ENCODE data around the gene STAT3.
"Not testable (repeated sequence)": the region's sequence is repeated elsewhere in the genome, so short reads cannot be mapped to it uniquely, and the experiment has no call there.

Gene STAT3

DNA sequence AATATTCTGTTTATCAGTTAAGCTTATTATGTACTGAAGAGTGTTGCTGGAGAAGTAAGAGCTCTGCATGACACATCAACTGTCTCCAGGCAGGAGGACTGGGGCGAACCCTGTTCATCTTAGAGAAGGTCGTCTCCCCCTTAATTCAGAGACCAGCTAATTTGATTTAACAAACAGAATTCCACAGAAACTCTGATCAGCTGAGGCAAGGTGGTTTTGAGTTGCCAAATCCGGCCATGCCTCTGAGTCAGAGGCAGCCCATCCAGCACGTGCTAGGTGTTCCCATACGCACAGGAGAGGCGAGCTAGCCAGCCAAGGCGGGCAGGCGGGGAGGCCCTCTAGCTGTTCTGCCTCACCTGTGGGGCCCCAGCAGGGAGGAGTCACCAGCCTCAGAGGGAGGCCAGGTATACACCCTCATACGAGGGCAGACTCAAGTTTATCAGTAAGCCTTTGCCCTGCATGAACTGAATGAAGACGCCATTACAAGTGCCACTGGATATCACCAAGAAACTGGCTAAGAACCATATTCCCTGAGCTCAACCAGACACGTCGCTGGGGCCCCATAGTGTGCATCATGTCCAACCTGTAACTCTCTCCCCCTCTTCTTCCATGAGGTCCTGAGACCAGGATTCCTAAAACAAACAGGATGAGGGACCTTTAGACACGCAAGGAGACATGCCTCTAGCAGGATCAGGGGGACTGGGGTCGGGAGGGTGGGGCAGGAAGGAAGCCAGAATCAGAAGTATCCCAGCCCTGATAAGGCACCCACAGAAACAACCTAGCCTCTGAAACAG lies 74.3 kb downstream of the STAT3 start:
- no peak for DNase-seq (ENCODE audit: low read depth)

DNA sequence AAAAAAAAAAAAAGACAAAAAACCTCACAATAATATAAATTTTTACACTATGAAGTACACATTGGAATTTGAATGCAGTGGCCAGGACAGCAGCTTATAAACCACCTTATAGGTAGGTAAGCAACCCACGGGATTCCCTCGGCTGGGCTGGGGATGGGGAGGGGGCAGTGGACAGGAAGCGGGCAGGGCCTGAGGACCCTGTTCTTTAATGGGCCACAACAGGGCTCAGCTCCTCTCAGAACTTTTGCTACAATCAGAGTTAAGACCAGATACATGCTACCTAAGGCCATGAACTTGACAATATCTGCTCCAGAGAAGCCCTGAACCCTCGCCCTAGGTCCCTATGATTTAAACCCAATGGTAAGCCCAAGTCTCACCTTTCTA lies 74.9 kb downstream of the STAT3 start:
- DNase-seq (ENCODE audit: low read depth): no peak

DNA sequence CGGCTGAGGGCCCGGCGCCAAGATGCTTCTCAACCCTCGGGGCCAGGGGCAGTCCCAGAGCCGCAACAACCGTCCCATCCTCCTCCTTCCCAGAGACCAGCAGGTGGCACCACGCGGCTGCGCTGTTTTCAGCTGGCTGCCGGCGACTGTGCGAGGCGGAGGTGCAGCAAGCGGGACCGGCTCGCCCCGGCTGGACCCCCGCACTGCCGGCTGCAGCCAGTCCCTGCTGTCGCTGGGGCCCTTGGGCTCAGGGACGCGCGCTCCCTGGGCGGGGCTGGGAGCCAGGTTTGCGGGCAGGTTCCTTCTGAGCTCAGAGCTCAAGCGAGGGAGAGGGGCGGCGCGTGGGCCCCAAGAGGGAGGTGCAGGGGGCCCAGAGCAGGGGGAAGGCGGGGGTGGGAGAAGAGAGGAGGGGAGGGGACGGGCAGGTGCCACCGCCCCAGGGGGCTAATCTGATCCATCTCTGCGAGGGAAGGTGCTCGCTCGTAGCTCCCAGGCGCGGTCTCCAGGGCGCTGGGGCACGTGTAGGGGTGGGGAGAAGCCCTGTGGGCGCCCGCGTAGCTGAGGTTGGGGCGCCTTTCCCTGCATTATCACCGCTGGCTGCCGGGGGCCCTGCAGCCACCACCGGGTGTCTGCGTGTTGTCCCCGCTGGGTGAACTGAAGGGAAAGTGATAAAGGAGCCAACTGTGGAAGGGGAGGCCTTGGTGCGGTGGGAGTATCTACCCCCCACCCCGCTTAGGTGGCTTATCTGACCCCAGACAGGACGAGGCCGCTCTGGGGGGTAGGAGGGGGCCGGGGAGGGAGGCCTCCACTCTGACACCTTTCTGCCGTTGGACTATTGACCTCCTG lies 75.7 kb downstream of the STAT3 start:
- peak; percentile 49 for DNase-seq (ENCODE audit: low read depth)

DNA sequence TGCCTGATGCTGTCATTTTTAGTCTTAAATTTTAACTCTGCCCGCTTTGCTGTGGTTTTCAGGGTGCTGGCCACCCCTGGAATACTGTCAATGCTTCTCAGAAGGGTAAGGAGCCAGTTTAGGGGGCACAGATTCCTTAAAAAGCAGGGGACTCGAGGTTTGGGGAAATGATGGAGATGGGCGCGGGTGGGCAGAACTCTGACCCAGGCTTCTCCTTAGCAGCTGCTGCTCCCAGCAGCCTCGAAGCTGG lies 76.3 kb downstream of the STAT3 start:
- no peak for DNase-seq (ENCODE audit: low read depth)

DNA sequence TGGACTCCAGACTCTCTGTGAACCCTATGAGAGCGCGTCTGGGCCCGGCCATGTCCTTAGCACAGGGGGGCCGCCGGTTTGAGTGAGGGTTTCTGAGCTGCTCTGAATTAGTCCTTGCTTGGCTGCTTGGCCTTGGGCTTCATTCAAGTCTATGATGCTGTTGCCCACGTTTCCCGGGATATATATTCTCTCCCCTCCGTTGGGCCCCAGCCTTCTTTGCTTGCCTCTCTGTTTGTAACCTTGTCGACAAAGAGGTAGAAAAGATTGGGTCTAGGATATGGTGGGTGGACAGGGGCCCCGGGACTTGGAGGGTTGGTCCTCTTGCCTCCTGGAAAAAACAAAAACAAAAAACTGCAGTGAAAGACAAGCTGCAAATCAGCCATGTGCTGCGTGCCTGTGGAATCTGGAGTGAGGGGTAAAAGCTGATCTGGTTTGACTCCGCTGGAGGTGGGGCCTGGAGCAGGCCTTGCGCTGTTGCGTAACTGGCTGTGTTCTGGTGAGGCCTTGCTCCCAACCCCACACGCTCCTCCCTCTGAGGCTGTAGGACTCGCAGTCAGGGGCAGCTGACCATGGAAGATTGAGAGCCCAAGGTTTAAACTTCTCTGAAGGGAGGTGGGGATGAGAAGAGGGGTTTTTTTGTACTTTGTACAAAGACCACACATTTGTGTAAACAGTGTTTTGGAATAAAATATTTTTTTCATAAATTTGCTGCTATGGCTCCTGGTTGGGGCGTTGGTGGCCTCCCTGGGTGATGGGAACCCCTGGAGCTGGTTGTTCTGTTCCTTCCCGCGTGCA lies 76.8 kb downstream of the STAT3 start:
- DNase-seq (ENCODE audit: low read depth): no peak

DNA sequence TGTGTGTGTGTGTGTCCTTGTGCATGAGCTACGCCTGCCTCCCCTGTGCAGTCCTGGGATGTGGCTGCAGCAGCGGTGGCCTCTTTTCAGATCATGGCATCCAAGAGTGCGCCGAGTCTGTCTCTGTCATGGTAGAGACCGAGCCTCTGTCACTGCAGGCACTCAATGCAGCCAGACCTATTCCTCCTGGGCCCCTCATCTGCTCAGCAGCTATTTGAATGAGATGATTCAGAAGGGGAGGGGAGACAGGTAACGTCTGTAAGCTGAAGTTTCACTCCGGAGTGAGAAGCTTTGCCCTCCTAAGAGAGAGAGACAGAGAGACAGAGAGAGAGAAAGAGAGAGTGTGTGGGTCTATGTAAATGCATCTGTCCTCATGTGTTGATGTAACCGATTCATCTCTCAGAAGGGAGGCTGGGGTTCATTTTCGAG lies 77.4 kb downstream of the STAT3 start:
- DNase-seq (ENCODE audit: low read depth): no peak

DNA sequence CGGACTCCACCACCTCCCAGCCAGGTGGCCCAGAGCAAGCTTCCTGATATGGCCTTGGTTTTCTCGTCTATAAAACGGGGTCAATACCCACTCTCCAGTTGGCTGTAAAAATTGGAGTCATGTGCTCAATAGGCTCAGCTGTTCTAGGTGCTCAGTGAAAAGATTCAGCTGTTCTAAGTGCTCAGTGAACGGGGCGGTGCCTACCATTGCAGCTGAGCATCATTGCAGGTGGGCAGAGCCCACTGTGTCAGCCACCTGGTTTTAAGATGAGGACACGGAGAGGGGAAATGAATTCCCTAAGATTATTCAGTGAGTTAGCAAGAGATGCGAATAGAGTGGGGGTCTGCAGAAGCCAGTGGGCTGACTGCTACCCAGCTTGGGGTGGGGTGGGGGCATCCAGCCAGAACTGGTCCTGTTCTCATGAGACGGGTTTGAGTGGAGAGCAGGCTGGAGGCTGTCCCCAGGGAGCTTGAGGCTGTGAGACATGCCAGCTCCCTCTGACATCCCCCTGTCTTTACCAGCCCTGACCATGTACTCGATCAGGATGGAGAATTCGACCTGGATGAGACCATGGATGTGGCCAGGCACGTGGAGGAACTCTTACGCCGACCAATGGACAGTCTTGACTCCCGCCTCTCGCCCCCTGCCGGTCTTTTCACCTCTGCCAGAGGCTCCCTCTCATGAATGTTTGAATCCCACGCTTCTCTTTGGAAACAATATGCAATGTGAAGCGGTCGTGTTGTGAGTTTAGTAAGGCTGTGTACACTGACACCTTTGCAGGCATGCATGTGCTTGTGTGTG lies 78.1 kb downstream of the STAT3 start:
- DNase-seq (ENCODE audit: low read depth): no peak

DNA sequence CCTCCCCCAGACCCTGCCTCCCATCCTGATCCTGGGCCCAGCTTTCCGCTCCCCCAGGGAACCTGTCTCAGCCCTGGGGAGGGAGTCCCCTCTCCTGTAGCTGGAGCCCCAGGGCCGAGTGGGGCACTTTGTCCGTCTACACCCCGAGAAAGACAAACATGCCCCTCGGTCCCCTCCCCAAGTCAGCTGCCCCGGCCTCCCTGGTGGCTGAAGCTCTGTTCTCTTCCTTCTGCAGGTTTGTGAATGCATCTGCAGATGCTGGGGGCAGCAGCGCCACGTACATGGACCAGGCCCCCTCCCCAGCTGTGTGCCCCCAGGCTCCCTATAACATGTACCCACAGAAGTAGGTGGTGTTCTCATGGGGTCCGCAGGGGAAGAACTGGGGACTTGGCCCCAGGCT lies 79.1 kb downstream of the STAT3 start:
- no peak for DNase-seq (ENCODE audit: low read depth)

DNA sequence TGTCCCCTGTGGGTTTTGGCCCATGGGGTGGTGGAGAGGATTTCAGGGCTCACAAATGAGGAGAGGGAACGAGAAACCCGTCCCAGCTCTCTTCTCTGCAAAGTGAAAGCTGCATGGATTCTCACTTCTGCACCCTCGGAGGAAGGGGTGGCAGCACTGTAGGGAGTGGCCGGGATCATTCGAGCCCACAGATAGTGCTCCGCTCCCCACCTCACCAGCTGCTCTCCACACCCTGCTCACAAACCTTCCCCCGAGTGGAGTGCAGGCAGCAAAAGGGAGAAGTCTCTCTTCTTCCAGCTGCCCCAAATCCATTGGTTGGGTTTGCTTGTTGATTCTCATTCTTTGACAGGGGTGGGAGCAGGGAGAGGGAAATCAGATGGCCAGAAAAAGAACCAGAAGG lies 79.8 kb downstream of the STAT3 start:
- no peak for DNase-seq (ENCODE audit: low read depth)

DNA sequence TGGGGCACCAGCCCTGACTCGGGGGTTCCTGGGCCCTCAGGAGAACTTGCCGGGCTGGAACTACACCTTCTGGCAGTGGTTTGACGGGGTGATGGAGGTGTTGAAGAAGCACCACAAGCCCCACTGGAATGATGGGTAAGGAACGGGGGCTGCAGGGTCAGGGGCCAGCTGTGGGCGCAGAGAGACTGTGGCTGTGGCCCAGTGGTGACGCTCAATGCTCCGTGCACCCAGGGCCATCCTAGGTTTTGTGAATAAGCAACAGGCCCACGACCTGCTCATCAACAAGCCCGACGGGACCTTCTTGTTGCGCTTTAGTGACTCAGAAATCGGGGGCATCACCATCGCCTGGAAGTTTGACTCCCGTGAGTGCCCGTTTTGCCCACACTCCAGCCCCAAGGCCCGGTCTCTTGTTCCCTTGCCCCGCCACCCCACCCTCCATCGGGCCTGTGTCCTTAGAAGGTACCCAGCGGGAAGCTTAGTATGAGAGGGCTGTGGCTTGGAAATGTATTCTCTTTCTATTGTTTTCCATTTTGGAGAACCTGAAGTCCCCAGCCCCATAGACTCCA lies 80.8 kb downstream of the STAT3 start:
- DNase-seq (ENCODE audit: low read depth): no peak

DNA sequence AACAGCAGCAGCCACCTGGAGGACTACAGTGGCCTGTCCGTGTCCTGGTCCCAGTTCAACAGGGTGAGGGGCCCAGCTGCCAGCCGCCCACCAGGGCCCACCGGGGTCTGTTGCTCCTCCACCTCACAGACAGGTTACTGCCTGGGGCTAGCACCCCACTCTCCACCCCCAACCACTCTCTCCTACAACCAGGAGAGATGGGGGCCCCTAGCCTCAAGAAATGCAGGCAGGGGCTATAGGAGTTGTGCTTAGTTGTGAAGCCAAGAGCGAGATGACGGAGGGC lies 81.9 kb downstream of the STAT3 start:
- DNase-seq (ENCODE audit: low read depth): no peak

DNA sequence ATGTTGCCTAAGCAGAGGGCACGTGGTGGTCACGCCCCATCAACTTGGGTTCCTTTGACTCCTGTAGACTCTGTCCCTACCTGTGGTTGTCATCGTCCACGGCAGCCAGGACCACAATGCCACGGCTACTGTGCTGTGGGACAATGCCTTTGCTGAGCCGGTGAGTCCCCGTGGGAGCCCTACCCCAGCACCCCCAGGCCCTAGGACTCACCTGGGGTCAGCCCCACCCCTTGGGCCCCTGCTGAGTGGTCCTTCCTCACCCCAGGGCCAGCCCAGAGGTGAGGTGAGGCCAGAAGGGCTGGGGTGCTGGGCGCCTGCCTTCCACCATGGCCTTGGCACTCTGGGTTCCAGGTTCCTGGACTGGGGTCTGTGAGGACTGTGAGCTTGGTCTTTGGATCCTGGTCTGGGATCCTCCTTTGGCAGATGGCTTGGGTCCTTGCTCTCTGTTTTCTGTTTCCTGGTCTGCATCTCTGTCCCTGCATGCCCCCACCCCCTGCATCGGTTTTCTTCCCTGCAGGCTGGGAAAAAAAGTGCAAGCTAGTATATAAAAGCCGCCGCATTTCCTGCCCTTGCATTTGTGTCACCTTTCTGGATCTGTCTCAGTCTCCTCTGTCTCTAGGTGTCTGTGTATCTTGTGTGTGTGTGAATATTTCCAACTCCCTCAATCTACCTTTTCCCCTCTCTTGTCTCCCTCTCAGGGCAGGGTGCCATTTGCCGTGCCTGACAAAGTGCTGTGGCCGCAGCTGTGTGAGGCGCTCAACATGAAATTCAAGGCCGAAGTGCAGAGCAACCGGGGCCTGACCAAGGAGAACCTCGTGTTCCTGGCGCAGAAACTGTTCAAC lies 82.5 kb downstream of the STAT3 start:
- no peak for DNase-seq (ENCODE audit: low read depth)

DNA sequence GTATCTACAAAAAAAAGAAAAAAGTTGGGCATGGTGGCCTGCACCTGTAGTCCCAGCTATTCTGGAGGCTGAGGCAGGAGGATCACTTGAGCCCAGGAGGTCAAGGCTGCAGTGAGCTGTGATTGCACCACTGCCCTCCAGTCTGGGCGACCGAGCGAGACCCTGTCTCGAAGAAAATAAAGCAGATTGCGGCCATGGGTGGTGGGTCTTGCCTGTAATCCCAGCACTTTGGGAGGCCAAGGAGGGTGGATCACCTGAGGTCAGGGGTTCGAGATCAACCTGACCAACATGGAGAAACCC lies 83.3 kb downstream of the STAT3 start:
- not testable (repeated sequence) for DNase-seq (ENCODE audit: low read depth)

DNA sequence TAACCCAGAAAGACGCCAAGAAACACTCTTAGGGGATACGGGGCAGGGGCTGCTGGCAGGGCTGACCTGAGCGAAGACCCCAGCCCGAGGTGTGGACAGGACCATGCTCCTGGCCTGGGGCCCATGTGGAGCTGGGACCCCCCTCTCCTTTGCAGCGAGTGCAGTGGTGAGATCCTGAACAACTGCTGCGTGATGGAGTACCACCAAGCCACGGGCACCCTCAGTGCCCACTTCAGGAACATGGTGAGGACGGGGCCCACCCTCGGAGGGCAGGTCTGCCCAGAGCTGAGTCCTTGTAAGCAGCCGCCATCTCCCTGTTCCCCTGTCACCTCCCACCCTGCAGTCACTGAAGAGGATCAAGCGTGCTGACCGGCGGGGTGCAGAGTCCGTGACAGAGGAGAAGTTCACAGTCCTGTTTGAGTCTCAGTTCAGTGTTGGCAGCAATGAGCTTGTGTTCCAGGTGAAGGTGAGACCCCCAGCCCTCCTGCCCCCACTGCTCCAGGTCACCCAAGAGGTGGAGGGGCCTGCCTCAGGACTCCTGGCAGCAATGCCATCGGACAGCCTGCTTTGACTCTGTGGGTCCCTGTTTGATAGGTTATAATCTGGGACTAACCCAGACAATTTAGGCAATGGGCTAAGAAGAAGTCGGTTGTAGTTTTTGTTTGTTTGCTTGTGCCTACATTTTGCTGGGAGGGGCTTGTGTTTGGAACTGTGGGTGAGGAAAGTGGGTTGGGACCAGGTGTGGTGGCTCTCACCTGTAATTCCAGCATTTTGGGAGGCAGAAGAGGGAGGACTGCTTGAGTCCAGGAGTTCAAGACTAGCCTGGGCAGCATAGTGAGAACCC lies 83.8 kb downstream of the STAT3 start:
- no peak for DNase-seq (ENCODE audit: low read depth)

DNA sequence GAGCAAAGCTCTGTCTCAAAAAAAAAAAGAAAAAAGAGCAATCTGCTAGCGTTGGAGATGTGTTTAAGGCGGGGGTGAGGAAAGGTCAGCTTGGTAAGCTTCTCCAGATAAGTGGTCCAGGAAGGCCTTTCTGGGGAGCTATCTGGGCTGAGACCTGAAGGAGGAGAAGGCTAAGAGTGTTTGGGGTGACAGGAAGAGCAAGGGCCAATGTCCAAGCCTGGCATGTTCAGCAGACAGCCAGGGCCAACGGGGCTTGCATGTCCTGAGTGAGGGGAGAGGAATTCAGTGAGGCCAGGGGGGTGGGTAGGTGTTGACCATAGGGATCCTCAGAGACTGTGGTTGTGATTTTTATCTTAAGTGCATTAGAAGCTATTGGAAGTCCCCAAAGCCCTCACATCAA lies 84.5 kb downstream of the STAT3 start:
- no peak for DNase-seq (ENCODE audit: low read depth)

DNA sequence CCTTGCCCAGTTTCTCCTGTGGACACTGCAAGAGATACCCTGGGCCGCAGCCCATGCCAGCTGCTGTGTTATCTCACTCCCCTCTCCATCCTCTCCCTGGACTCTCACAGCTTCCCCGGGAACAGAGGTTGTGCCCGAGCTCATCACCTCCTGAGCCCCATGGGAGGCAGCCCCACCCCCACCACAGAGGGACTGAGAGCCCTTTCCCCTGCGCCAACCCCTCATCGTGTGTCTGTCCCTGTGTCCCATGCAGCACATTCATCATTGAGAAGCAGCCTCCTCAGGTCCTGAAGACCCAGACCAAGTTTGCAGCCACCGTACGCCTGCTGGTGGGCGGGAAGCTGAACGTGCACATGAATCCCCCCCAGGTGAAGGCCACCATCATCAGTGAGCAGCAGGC lies 87.2 kb downstream of the STAT3 start:
- no peak for DNase-seq (ENCODE audit: low read depth)

DNA sequence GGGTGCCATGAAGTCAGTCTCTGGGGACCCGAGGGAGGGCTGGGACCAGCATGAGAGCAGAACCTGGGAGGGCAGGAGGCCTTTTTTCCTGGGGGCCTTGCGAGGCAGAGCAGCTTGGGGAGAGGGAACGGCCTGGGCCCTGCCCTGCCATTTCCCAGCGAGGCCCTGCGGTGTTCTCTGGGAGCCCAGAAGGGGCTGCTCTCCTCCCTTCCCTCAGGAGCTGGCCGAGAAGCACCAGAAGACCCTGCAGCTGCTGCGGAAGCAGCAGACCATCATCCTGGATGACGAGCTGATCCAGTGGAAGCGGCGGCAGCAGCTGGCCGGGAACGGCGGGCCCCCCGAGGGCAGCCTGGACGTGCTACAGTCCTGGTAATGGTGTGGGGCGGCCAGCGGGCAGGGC lies 88.3 kb downstream of the STAT3 start:
- not testable (repeated sequence) for DNase-seq (ENCODE audit: low read depth)

DNA sequence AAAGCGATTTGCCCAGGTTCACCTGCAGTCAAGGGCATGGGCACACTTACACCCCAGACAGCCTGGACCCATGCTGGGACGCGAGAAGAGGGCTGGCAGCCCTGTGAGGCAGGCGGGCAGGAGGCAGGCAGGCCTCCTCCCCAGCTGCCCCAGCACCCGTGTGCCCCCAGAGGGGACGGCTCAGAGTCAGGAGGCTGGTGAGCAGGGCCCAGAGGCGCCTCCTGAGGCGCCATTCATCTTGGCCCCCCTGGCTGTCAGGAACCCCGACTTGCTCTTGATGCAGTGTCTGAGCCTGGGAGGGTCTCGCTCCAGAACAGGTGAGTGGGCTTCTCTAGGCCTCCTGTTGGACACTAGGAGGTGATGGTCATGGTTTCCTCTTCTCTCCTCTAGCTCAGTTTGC lies 88.9 kb downstream of the STAT3 start:
- DNase-seq (ENCODE audit: low read depth): not testable (repeated sequence)

DNA sequence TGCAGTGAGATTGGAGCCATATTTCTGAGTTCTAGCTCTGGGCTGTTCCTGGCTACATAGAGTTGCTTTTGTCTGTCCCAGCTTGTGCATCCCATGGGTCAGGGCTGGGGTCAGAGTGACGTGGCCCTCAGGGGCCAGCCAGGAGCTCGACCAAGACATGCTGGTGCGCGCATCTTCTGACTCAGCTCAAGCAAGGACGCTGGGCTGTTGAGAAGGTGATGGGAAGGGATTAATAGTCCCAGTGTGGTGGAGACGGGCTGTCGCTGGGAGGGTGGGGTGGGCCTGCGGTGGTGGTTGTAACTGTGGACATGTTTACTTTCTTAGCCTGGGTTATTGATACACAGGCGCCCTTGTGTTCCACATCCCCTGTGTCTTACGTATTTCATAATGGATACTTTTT lies 90.5 kb downstream of the STAT3 start:
- not testable (repeated sequence) for DNase-seq (ENCODE audit: low read depth)

DNA sequence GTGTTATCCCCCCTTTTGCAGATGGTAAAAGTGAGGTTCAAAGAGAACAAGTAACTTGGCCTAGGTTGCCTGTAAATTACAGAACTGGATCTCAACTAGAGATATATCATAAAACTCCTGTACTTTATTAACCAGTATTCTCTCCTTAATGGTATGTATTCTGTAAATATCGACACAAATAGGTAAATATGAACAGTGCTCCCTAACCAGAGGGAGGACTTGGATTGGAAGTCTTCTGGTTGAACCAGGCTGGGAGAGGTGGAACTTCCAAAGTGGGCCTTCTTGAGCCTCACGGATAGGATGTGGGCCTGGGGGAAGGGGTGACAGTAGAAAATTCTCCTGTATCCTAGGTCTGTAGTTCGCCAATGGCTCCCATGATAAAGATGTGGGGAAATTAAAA lies 92.2 kb downstream of the STAT3 start:
- DNase-seq (ENCODE audit: low read depth): no peak
